Neural cell (in vitro differentiated cells): ENCODE measurements around the gene ASL.

ENCODE experiments used
- EZH2 ChIP-seq: fragments of 200-600, 300-800 bp; shearing (Covaris generic), sonication (generic); IDR thresholded peaks from 2 replicates; pipeline ENCODE4 v1.6.1; 2014; ENCODE audit warnings: antibody characterized with exemption, low read length, borderline replicate concordance, mild to moderate bottlenecking; ENCODE audit not compliant: insufficient read depth, poor library complexity, severe bottlenecking
- TF ChIP-seq, protein P1 (sequence below): IDR thresholded peaks from 2 replicates; pipeline ENCODE4 v1.6.1; 2012; ENCODE audit warnings: borderline replicate concordance

DNA sequence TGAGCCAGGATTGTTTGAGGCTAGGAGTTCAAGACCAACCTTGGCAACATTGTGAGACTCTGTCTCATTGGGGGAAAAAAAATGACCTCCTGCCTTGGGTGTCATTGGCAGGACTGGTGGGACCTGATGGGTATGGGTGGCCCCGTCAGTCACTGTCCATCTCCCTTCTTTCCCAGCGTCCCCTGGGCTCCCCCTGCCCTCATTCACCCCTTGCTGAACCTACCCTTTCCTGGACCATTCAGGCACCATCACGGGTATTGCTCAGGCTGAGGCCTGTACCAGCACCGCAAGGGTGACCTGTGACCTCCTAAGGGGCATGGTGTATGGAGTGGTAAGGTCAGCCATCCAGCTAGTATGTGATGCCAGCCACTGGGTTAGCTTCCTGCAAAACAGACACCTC lies 19.4 kb downstream of the ASL start:
- TF ChIP-seq EZH2, result no peak
- TF ChIP-seq, protein P1, sequence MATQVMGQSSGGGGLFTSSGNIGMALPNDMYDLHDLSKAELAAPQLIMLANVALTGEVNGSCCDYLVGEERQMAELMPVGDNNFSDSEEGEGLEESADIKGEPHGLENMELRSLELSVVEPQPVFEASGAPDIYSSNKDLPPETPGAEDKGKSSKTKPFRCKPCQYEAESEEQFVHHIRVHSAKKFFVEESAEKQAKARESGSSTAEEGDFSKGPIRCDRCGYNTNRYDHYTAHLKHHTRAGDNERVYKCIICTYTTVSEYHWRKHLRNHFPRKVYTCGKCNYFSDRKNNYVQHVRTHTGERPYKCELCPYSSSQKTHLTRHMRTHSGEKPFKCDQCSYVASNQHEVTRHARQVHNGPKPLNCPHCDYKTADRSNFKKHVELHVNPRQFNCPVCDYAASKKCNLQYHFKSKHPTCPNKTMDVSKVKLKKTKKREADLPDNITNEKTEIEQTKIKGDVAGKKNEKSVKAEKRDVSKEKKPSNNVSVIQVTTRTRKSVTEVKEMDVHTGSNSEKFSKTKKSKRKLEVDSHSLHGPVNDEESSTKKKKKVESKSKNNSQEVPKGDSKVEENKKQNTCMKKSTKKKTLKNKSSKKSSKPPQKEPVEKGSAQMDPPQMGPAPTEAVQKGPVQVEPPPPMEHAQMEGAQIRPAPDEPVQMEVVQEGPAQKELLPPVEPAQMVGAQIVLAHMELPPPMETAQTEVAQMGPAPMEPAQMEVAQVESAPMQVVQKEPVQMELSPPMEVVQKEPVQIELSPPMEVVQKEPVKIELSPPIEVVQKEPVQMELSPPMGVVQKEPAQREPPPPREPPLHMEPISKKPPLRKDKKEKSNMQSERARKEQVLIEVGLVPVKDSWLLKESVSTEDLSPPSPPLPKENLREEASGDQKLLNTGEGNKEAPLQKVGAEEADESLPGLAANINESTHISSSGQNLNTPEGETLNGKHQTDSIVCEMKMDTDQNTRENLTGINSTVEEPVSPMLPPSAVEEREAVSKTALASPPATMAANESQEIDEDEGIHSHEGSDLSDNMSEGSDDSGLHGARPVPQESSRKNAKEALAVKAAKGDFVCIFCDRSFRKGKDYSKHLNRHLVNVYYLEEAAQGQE, result no peak
